ENCODE measurements around the gene TBKBP1. TPM values are rescaled to one million over a fixed set of nuclear protein-coding genes. Genes with fewer than 3 reads are reported as not detected.

Gene TBKBP1
- total RNA-seq (2021) = 33.2 and 33.6 TPM in 2 replicates
- long read RNA-seq, partial matches to known transcripts = 10 of 15 reads
- long read RNA-seq, other reads (novel, unspliced or antisense) = 5 of 15 reads

- peak; percentile 90 for DNase-seq
- H3K9me3 ChIP-seq (ENCODE audit: control insufficient read depth, low read depth, low read length) = no peaks in the 10 kb centered on the region
- no peak within 1 kb of the TSS for H2BK20ac ChIP-seq (ENCODE audit: low read depth, low read length, poor library complexity, severe bottlenecking)
- H3K4ac ChIP-seq (ENCODE audit: low read depth, low read length) = no peak within 1 kb of the TSS
- H3K14ac ChIP-seq (ENCODE audit: insufficient read depth, low read length) = no peak within 1 kb of the TSS
- no peak within 1 kb of the TSS for H4K91ac ChIP-seq (ENCODE audit: insufficient read length, low read depth, low read length)
- Mint-ChIP-seq H3K27me3 (ENCODE audit: low read depth) (peaks cover 2% of the 10 kb centered on the region; the same call in 1 of the 2 replicates), H3K27ac (peak within 1 kb of the TSS; percentile 57 to 93 (median 74); a peak in 6 of 7 replicates), H3K4me3 (peak within 1 kb of the TSS; percentile 79 to 97), H3K9me3 (no peaks in the 10 kb centered on the region; a peak in 1 of 5 replicates), H3K4me1 (peaks cover 28 to 42% of the 10 kb centered on the region in 2 experiments), H3K36me3 (ENCODE audit: insufficient read depth in 1 of 3, low read depth in 3 of 3) (peaks cover 0 to 23% (median 8%) of the 10 kb centered on the region in 3 experiments; a peak in 6 of 7 replicates)
- H2AK5ac ChIP-seq (ENCODE audit: insufficient read length, low read length) = no peak within 1 kb of the TSS
- no peaks in the 10 kb centered on the region for H3K79me1 ChIP-seq (ENCODE audit: insufficient read depth, low read depth, low read length, poor library complexity, severe bottlenecking)
- no peak within 1 kb of the TSS for H2BK15ac ChIP-seq (ENCODE audit: low read depth, low read length)
- no peak within 1 kb of the TSS for H3K56ac ChIP-seq (ENCODE audit: insufficient read length, low read depth, low read length)
- no peak for TF ChIP-seq CTCF (conservative IDR thresholded peaks at IDR 0.05)
- no peak within 1 kb of the TSS for H3K18ac ChIP-seq (ENCODE audit: insufficient read length, low read depth, low read length)
- H4K20me1 ChIP-seq (ENCODE audit: control insufficient read depth, insufficient read depth, insufficient read length) = no peaks in the 10 kb centered on the region
- H3K79me2 ChIP-seq (ENCODE audit: insufficient read depth, low read length) = no peaks in the 10 kb centered on the region
- H4K5ac ChIP-seq (ENCODE audit: insufficient read length, low read depth, low read length) = no peak within 1 kb of the TSS
- peak within 1 kb of the TSS; percentile 66 for H3K4me2 ChIP-seq (ENCODE audit: insufficient read depth, insufficient read length, low read length)
- H3T11ph ChIP-seq (ENCODE audit: low read length) = no peak within 1 kb of the TSS
- no peak within 1 kb of the TSS for H2BK5ac ChIP-seq (ENCODE audit: insufficient read length, low read length)
- no peak within 1 kb of the TSS for H3K27ac ChIP-seq (ENCODE audit: insufficient read length, low read depth, low read length)
- no peak within 1 kb of the TSS for H2BK120ac ChIP-seq (ENCODE audit: low read depth, low read length, poor library complexity, severe bottlenecking)
- no peaks in the 10 kb centered on the region for H3K27me3 ChIP-seq (ENCODE audit: insufficient read depth, low read length)
- H2AFZ ChIP-seq (ENCODE audit: low read length) = no peak within 1 kb of the TSS
- H3K23ac ChIP-seq (ENCODE audit: insufficient read length, low read depth, low read length) = no peak within 1 kb of the TSS
- H4K8ac ChIP-seq (replicated peaks; ENCODE audit: insufficient read length, low read depth, low read length) = no peak within 1 kb of the TSS
- H3K4me1 ChIP-seq (ENCODE audit: insufficient read depth, low read length) = peaks cover 14% of the 10 kb centered on the region; the same call in 1 of the 2 replicates
- H3K23me2 ChIP-seq (ENCODE audit: insufficient read length, low read depth, low read length, poor library complexity, severe bottlenecking) = peaks cover 14% of the 10 kb centered on the region
- no peak within 1 kb of the TSS for H2BK12ac ChIP-seq (ENCODE audit: insufficient read length, low read depth, low read length)
- no CpG with 5 or more reads among the region's 87 CpGs for WGBS (ENCODE audit: extremely low coverage, insufficient read length, low lambda C conversion rate)
- no peak within 1 kb of the TSS for H3K9ac ChIP-seq (ENCODE audit: extremely low read depth, insufficient read length, low read length)
Observed at GRCh38 chr17:47693731-47694580, at the start of gene TBKBP1. Gene TBKBP1 (plus strand): TSS chr17:47694161. CDS start chr17:47696113, 1,952 bp downstream.

Data from H9 (cell line).